Activated T-helper 17 cell treated with anti-CD3 and anti-CD28 coated beads, Interleukin-2, amount 50 U/mL, for 72 hours (primary cell): ENCODE data around the gene LRRC14B. TPM values are rescaled to one million over a fixed set of nuclear protein-coding genes. Genes with fewer than 3 reads are reported as not detected.

ENCODE experiments used
- ATAC-seq: fragments of 150-1000 bp; cut with Tn5 transposase; replicated peaks from 2 replicates; pipeline ENCODE4 v1.10.0; 2021; ENCODE audit warnings: mild to moderate bottlenecking, moderate library complexity
- H3K27ac Mint-ChIP-seq: one replicate; pipeline ENCODE4 v1.8.0; 2022; ENCODE audit warnings: mixed read lengths
- H3K27me3 Mint-ChIP-seq: one replicate; pipeline ENCODE4 v1.8.0; 2022; ENCODE audit warnings: mixed read lengths
- H3K36me3 Mint-ChIP-seq: one replicate; pipeline ENCODE4 v1.8.0; 2022; ENCODE audit warnings: low read depth, mild to moderate bottlenecking, mixed read lengths
- H3K4me1 Mint-ChIP-seq: one replicate; pipeline ENCODE4 v1.8.0; 2022; ENCODE audit warnings: mixed read lengths
- H3K4me3 Mint-ChIP-seq: one replicate; pipeline ENCODE4 v1.8.0; 2022; ENCODE audit warnings: mild to moderate bottlenecking, mixed read lengths
- H3K9me3 Mint-ChIP-seq: one replicate; pipeline ENCODE4 v1.8.0; 2022; ENCODE audit warnings: mixed read lengths
- total RNA-seq, 2 donors: library from RNA; stranded (reverse); gene quantifications; one replicate each; pipeline ENCODE4 v1.2.3, GENCODE V29; 2022

The LRRC14B gene
- total RNA-seq, 2 donors from 2014 or later: not detected

GRCh38 chr5:155651-156410 is 35.5 kb upstream of the LRRC14B start:
- Mint-ChIP-seq H3K4me1 (no peaks in the 10 kb centered on the region), H3K4me3 (no peak overlapping the region), H3K9me3 (no peaks in the 10 kb centered on the region), H3K27me3 (peaks cover 19% of the 10 kb centered on the region), H3K27ac (no peak overlapping the region), H3K36me3 (no peaks in the 10 kb centered on the region)
- no peak for ATAC-seq

- Mint-ChIP-seq H3K4me1 (no peaks in the 10 kb centered on the region), H3K27ac (no peak overlapping the region), H3K27me3 (peaks cover 22% of the 10 kb centered on the region), H3K36me3 (no peaks in the 10 kb centered on the region), H3K9me3 (no peaks in the 10 kb centered on the region), H3K4me3 (no peak overlapping the region)
- ATAC-seq: no peak
Observed at GRCh38 chr5:156411-157072, 34.8 kb upstream of the LRRC14B start.

GRCh38 chr5:157126-157715 is 34.1 kb upstream of the LRRC14B start:
- Mint-ChIP-seq H3K36me3 (no peaks in the 10 kb centered on the region), H3K4me1 (no peaks in the 10 kb centered on the region), H3K27ac (no peak overlapping the region), H3K4me3 (no peak overlapping the region), H3K27me3 (peaks cover 23% of the 10 kb centered on the region), H3K9me3 (no peaks in the 10 kb centered on the region)
- no peak for ATAC-seq

GRCh38 chr5:157801-158200 is 33.5 kb upstream of the LRRC14B start:
- no peak for ATAC-seq
- Mint-ChIP-seq H3K4me3 (no peak overlapping the region), H3K9me3 (no peaks in the 10 kb centered on the region), H3K36me3 (no peaks in the 10 kb centered on the region), H3K27ac (no peak overlapping the region), H3K4me1 (no peaks in the 10 kb centered on the region), H3K27me3 (peaks cover 23% of the 10 kb centered on the region)

GRCh38 chr5:158807-159447 is 32.4 kb upstream of the LRRC14B start:
- Mint-ChIP-seq H3K27me3 (peaks cover 23% of the 10 kb centered on the region), H3K27ac (no peak overlapping the region), H3K4me1 (no peaks in the 10 kb centered on the region), H3K4me3 (no peak overlapping the region), H3K36me3 (no peaks in the 10 kb centered on the region), H3K9me3 (no peaks in the 10 kb centered on the region)
- ATAC-seq: no peak

GRCh38 chr5:159448-160172 is 31.7 kb upstream of the LRRC14B start:
- Mint-ChIP-seq H3K36me3 (no peaks in the 10 kb centered on the region), H3K27me3 (peaks cover 23% of the 10 kb centered on the region), H3K4me3 (no peak overlapping the region), H3K27ac (no peak overlapping the region), H3K4me1 (no peaks in the 10 kb centered on the region), H3K9me3 (no peaks in the 10 kb centered on the region)
- no peak for ATAC-seq

GRCh38 chr5:160173-160510 is 31.2 kb upstream of the LRRC14B start:
- H3K9me3 Mint-ChIP-seq: no peaks in the 10 kb centered on the region
- no peak overlapping the region for H3K4me3 Mint-ChIP-seq
- H3K27me3 Mint-ChIP-seq: peaks cover 23% of the 10 kb centered on the region
- no peaks in the 10 kb centered on the region for H3K36me3 Mint-ChIP-seq
- no peak overlapping the region for H3K27ac Mint-ChIP-seq
- H3K4me1 Mint-ChIP-seq: no peaks in the 10 kb centered on the region
- no peak for ATAC-seq

- H3K4me3 Mint-ChIP-seq: no peak overlapping the region
- H3K27ac Mint-ChIP-seq: no peak overlapping the region
- ATAC-seq: no peak
- H3K9me3 Mint-ChIP-seq: no peaks in the 10 kb centered on the region
- H3K4me1 Mint-ChIP-seq: no peaks in the 10 kb centered on the region
- H3K36me3 Mint-ChIP-seq: no peaks in the 10 kb centered on the region
- H3K27me3 Mint-ChIP-seq: peaks cover 23% of the 10 kb centered on the region
Observed at GRCh38 chr5:160921-161802, 30.1 kb upstream of the LRRC14B start.

GRCh38 chr5:161803-162110 is 29.5 kb upstream of the LRRC14B start:
- Mint-ChIP-seq H3K9me3 (no peaks in the 10 kb centered on the region), H3K36me3 (no peaks in the 10 kb centered on the region), H3K27me3 (peaks cover 23% of the 10 kb centered on the region)

GRCh38 chr5:162190-162564 is 29.1 kb upstream of the LRRC14B start:
- no peaks in the 10 kb centered on the region for H3K9me3 Mint-ChIP-seq
- ATAC-seq: no peak
- H3K36me3 Mint-ChIP-seq: no peaks in the 10 kb centered on the region
- no peak overlapping the region for H3K4me3 Mint-ChIP-seq
- H3K27ac Mint-ChIP-seq: no peak overlapping the region
- no peaks in the 10 kb centered on the region for H3K4me1 Mint-ChIP-seq
- peaks cover 23% of the 10 kb centered on the region for H3K27me3 Mint-ChIP-seq

More at GRCh38 chr5:161803-162110, 29.5 kb upstream of the LRRC14B start:
- Mint-ChIP-seq H3K4me3 (no peak overlapping the region), H3K27ac (no peak overlapping the region), H3K4me1 (no peaks in the 10 kb centered on the region)
- no peak for ATAC-seq

GRCh38 chr5:162565-163337 is 28.5 kb upstream of the LRRC14B start:
- no peak overlapping the region for H3K27ac Mint-ChIP-seq
- no peak overlapping the region for H3K4me3 Mint-ChIP-seq
- H3K27me3 Mint-ChIP-seq: peaks cover 23% of the 10 kb centered on the region
- H3K36me3 Mint-ChIP-seq: no peaks in the 10 kb centered on the region
- no peaks in the 10 kb centered on the region for H3K9me3 Mint-ChIP-seq
- no peak for ATAC-seq
- no peaks in the 10 kb centered on the region for H3K4me1 Mint-ChIP-seq

GRCh38 chr5:163338-163620 is 28.0 kb upstream of the LRRC14B start:
- Mint-ChIP-seq H3K4me1 (no peaks in the 10 kb centered on the region), H3K36me3 (no peaks in the 10 kb centered on the region), H3K4me3 (no peak overlapping the region), H3K27ac (no peak overlapping the region), H3K27me3 (peaks cover 23% of the 10 kb centered on the region), H3K9me3 (no peaks in the 10 kb centered on the region)
- no peak for ATAC-seq

- no peak overlapping the region for H3K27ac Mint-ChIP-seq
- H3K4me1 Mint-ChIP-seq: no peaks in the 10 kb centered on the region
- no peak overlapping the region for H3K4me3 Mint-ChIP-seq
- H3K27me3 Mint-ChIP-seq: peaks cover 20% of the 10 kb centered on the region
- H3K9me3 Mint-ChIP-seq: no peaks in the 10 kb centered on the region
- ATAC-seq: no peak
- no peaks in the 10 kb centered on the region for H3K36me3 Mint-ChIP-seq
Observed at GRCh38 chr5:163841-164240, 27.5 kb upstream of the LRRC14B start.
